HFFc6 (cell line): ENCODE results near the gene AGPAT3. TPM values are rescaled to one million over a fixed set of nuclear protein-coding genes. Genes with fewer than 3 reads are reported as not detected.
A peak's percentile ranks its signal among the peaks of the same experiment; 100 is the strongest.

Experiments
- DNase-seq: peaks from one replicate; pipeline ENCODE4 v3.0.0-alpha.2; 2018
- H3K27ac Mint-ChIP-seq: 2 replicates; pipeline ENCODE4 v1.8.0; 2020; ENCODE audit warnings: mild to moderate bottlenecking, mixed read lengths
- H3K27me3 Mint-ChIP-seq: 2 replicates; pipeline ENCODE4 v1.8.0; 2021; ENCODE audit warnings: mild to moderate bottlenecking, moderate library complexity, mixed read lengths; ENCODE audit not compliant: insufficient read depth
- H3K36me3 Mint-ChIP-seq: 2 replicates; pipeline ENCODE4 v1.8.0; 2021; ENCODE audit warnings: low read depth, mixed read lengths
- H3K4me1 Mint-ChIP-seq: 2 replicates; pipeline ENCODE4 v1.8.0; 2020; ENCODE audit warnings: low read depth, mixed read lengths
- H3K4me3 Mint-ChIP-seq: 2 replicates; pipeline ENCODE4 v1.8.0; 2020; ENCODE audit warnings: mild to moderate bottlenecking, moderate library complexity, mixed read lengths
- H3K9me3 Mint-ChIP-seq: 2 replicates; pipeline ENCODE4 v1.8.0; 2020; ENCODE audit warnings: mild to moderate bottlenecking, mixed read lengths
- total RNA-seq, 6 experiments: library from RNA; stranded (reverse); fragmentation: NEBNext Ultra II Directional; extraction: Animal tissue kit (Norgen Biotek cat#: 25700); gene quantifications; 2 replicates in 1 of 6; 3 replicates in 5 of 6; pipeline ENCODE4 v1.2.3, GENCODE V29; 2021
- TF ChIP-seq, protein P1 (sequence below): fragments of 200-600 bp; sonication (generic); IDR thresholded peaks from 2 replicates; pipeline ENCODE4 v1.5.0; 2021; ENCODE audit warnings: antibody characterized with exemption, mild to moderate bottlenecking

The AGPAT3 gene
- total RNA-seq, 6 experiments from 2014 or later: 94.6 to 114 (median 97.8) TPM

DNA sequence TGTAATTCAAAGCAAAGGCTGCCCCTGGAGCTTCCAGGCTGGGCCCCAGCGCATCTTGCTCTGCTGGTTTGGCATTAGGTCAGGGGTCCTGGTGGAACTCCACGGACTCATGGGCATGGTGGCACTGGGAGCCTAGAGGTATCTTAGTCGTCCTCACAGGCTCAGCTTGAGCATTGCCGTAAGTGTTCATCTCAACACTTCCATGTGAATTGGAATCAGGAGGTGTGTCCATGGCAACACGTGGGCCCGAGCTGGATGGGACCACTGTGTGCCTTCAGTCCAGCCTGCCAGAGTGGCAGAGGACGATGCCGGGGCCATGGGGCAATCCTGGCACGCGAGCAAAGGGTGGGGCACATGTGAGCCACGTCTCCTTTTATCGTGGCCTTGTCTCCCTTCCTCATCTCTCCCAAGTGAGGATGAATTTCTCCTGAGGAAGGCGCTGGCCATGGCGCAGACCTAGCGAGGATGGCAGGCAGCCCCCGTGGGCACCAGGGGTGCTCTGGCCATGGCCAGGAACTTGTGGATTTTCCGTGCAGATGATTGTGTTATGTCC is 47.0 kb downstream of the AGPAT3 start:
- Mint-ChIP-seq H3K4me1 (peaks cover 7% of the 10 kb centered on the region; the same call in 1 of the 2 replicates), H3K4me3 (no peak overlapping the region), H3K36me3 (peaks cover 22% of the 10 kb centered on the region), H3K27me3 (peaks cover 7% of the 10 kb centered on the region; the same call in 1 of the 2 replicates), H3K9me3 (peaks cover 12% of the 10 kb centered on the region), H3K27ac (no peak overlapping the region)
- TF ChIP-seq, protein P1, sequence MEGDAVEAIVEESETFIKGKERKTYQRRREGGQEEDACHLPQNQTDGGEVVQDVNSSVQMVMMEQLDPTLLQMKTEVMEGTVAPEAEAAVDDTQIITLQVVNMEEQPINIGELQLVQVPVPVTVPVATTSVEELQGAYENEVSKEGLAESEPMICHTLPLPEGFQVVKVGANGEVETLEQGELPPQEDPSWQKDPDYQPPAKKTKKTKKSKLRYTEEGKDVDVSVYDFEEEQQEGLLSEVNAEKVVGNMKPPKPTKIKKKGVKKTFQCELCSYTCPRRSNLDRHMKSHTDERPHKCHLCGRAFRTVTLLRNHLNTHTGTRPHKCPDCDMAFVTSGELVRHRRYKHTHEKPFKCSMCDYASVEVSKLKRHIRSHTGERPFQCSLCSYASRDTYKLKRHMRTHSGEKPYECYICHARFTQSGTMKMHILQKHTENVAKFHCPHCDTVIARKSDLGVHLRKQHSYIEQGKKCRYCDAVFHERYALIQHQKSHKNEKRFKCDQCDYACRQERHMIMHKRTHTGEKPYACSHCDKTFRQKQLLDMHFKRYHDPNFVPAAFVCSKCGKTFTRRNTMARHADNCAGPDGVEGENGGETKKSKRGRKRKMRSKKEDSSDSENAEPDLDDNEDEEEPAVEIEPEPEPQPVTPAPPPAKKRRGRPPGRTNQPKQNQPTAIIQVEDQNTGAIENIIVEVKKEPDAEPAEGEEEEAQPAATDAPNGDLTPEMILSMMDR: no peak
- DNase-seq: no peak

DNA sequence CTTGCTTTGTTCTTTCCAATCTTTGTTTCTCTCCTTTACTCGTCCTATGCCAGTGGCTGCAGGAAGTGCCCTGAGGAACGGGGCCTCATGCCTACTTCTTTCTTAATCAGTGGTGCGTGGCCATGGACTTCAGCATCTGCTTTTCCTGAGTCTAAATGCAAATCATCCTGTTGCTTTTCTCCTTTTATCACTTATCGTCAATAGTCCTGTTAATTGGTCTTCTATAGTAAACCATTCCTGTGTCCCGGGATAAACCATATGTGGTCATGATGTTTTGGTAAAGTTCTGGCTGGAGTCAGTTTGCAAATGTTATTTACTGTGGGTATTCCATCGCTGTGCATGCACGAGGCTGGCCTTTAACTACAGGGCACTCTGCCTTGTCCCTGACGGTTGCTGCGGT is 47.5 kb downstream of the AGPAT3 start:
- DNase-seq: no peak
- Mint-ChIP-seq H3K4me1 (peaks cover 7% of the 10 kb centered on the region; the same call in 1 of the 2 replicates), H3K9me3 (peaks cover 12% of the 10 kb centered on the region), H3K36me3 (peaks cover 22% of the 10 kb centered on the region), H3K27ac (no peak overlapping the region), H3K4me3 (no peak overlapping the region), H3K27me3 (peaks cover 7% of the 10 kb centered on the region; the same call in 1 of the 2 replicates)
- TF ChIP-seq, protein P1: no peak

DNA sequence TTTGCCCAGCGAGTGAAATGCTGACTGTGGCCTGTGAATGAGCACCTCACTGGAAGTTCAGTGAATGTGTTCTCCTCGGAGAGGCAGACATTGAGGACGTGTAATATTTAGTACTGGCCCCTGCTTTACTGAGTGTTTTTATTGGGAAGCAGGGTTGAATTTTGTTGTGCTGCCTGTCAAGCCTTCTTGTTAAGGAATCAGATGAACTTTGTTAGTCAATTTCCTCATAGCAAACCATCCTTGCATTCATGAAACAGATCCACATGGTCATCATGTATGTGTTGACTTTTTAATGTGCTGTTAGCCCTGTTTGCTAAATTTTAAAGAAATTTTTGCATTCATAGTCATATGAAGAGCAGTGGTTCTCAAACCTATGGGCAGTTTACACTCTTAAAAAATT is 47.9 kb downstream of the AGPAT3 start:
- TF ChIP-seq, protein P1: no peak
- Mint-ChIP-seq H3K36me3 (peaks cover 22% of the 10 kb centered on the region), H3K9me3 (peaks cover 12% of the 10 kb centered on the region), H3K27ac (no peak overlapping the region), H3K4me3 (no peak overlapping the region), H3K27me3 (peaks cover 7% of the 10 kb centered on the region; the same call in 1 of the 2 replicates), H3K4me1 (peaks cover 7% of the 10 kb centered on the region; the same call in 1 of the 2 replicates)
- DNase-seq: no peak

DNA sequence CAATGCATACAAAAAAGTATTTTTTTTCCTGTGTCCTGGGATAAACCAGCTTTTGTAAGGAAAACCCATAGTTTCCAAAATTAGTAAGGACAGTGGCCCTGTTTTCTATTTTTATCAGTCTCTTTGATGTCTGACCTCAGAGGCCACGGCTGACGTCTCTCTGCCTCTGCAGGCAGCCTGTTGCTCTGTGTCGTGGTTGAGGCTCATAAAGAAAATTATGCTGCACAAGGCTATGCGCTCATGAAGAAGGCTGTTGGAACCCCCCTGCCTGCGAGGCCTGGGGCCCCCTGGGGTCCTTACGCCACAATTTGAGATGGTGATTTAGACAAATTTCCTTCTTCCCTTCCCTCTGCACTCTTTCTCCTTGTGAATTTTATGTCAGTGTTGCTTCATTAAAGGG is 48.9 kb downstream of the AGPAT3 start:
- peak; percentile 11 for DNase-seq
- Mint-ChIP-seq H3K27ac (no peak overlapping the region), H3K36me3 (peaks cover 22% of the 10 kb centered on the region)

DNA sequence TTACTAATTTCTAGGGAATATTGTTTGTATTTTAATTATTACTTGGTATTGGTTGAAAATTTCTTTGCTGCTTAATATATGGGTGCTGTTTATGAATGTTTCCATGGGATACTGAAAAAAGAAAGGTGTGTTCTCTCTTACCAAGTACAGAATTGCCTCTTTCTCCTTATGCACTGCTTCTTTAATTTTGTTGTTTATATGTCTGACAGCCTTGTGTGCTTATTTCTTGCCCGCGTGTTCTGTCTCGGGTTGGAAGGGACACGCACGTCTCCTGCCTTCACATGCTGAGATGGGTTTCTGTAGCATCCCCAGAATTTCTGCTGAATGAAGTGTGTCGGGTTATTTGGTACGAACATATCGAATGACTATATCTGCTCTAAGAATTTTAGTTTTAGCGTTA is 51.1 kb downstream of the AGPAT3 start:
- Mint-ChIP-seq H3K27me3 (no peaks in the 10 kb centered on the region), H3K4me1 (peaks cover 12% of the 10 kb centered on the region), H3K36me3 (peaks cover 22% of the 10 kb centered on the region), H3K9me3 (peaks cover 12% of the 10 kb centered on the region), H3K4me3 (peak overlapping the region; percentile 81), H3K27ac (peak overlapping the region; percentile 58; the same call in 1 of the 2 replicates)
- TF ChIP-seq, protein P1: no peak
- DNase-seq: no peak

More for the DNA sequence above, 48.9 kb downstream of the AGPAT3 start:
- Mint-ChIP-seq H3K9me3 (peaks cover 12% of the 10 kb centered on the region), H3K4me3 (no peak overlapping the region), H3K27me3 (peaks cover 7% of the 10 kb centered on the region; the same call in 1 of the 2 replicates), H3K4me1 (peaks cover 12% of the 10 kb centered on the region; the same call in 1 of the 2 replicates)
- TF ChIP-seq, protein P1: no peak
